Ecto neural progenitor cell (in vitro differentiated cells): ENCODE measurements around the gene DZIP3.

Source experiments
- DNase-seq: peaks from one replicate; pipeline ENCODE4 v3.0.0-alpha.2; 2018; ENCODE audit warnings: low spot score

The DZIP3 gene, protein sequence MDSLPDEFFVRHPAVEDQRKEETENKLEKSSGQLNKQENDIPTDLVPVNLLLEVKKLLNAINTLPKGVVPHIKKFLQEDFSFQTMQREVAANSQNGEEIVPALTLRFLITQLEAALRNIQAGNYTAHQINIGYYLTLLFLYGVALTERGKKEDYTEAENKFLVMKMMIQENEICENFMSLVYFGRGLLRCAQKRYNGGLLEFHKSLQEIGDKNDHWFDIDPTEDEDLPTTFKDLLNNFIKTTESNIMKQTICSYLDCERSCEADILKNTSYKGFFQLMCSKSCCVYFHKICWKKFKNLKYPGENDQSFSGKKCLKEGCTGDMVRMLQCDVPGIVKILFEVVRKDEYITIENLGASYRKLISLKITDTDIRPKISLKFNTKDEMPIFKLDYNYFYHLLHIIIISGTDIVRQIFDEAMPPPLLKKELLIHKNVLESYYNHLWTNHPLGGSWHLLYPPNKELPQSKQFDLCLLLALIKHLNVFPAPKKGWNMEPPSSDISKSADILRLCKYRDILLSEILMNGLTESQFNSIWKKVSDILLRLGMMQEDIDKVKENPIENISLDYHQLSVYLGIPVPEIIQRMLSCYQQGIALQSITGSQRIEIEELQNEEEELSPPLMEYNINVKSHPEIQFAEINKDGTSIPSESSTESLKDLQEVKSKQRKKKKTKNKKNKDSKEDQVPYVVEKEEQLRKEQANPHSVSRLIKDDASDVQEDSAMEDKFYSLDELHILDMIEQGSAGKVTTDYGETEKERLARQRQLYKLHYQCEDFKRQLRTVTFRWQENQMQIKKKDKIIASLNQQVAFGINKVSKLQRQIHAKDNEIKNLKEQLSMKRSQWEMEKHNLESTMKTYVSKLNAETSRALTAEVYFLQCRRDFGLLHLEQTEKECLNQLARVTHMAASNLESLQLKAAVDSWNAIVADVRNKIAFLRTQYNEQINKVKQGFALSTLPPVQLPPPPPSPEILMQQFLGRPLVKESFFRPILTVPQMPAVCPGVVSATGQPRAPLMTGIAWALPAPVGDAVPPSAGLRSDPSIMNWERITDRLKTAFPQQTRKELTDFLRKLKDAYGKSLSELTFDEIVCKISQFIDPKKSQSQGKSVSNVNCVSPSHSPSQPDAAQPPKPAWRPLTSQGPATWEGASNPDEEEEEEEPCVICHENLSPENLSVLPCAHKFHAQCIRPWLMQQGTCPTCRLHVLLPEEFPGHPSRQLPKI

DNA sequence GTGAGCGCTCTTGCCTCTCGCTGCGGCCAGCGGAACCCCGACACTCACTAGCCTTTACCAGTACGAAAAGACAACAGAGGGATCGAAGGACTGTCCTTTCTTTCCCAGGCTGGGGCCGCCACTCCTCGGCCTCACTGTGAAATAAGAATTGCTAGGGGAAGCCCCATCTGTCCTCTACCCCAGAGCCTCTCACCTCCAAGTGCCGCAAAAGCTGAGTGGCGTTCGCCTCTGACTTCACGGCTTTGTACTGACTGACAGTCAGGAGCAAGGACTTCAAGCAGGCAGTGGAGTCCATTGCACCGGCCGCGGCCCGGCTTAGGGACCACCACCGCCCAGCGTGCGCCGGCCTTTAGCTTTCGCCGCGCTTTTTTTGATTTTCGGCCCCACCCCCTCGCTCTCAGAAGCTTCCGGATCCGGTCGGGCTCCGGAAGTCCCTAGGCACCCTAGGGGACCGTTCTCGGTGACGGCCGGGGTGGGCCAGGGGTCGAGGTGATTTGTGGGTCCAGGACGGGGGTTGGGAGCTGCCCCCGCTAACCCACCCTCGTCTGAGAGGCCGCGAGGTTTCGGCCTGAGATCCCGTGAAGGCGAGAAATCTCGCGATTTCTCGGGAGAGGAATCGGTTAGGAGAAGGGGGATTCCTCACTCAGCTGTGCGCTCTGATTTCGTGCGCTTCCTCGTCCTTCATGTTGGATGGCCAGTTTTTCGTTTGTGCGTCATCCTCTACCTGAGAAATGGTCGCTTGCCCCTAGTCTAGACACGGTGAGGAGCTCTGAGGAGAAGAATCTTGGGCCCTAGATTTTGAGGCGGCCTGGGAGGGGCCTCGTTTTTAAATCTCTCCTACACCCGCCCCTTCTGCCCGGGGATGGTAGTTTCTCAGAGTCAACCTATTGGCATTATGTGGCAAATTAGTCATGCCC is at the start of gene DZIP3, which contains the start of gene CIP2A:
TSS of gene DZIP3 (plus strand) at position 642 of the 917 bp plus-strand sequence. CDS start 15,685 bp downstream, outside the sequence.
TSS of gene CIP2A (minus strand) at position 358 of the 917 bp plus-strand sequence. CDS start at position 295, 63 bp downstream.
- DNase-seq = peak; percentile 97

DNA sequence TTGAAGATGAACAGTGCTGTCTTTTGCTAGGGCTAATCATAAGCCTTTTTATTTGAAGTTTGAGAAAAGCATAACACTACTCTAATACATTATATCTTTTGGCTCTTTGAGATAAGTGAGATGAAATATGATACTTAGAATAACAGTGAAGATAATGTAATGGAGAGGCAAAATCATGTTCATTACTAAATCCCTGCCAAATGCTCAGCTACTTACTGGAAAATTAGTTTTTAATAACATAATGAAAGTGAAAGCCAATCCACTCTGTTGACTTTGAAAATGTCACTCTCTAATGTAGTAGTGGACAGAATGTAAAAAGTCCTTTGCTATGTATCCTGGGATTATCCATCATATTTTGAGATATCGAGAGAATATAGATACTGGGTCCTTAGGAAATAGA is 43.3 kb upstream of the DZIP3 start:
- DNase-seq = no peak

DNA sequence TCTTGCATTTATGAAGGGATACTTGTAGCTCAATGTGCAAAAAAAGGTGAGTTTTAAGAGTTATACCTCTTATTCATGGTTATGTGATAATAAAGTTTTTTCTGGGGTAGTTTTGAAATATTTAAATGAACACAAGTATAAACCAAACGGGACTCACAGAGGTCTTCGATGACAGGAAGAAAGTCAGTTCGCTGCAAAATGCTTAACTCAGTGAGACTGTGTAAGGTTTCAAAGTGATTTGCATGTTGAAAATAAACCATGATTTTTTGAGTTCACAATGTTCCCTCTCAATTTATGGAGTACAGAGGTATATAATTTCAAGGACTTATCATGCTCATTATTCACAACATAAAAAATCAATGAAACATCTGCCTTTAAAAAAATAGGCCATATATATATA is 42.8 kb upstream of the DZIP3 start:
- no peak for DNase-seq

DNA sequence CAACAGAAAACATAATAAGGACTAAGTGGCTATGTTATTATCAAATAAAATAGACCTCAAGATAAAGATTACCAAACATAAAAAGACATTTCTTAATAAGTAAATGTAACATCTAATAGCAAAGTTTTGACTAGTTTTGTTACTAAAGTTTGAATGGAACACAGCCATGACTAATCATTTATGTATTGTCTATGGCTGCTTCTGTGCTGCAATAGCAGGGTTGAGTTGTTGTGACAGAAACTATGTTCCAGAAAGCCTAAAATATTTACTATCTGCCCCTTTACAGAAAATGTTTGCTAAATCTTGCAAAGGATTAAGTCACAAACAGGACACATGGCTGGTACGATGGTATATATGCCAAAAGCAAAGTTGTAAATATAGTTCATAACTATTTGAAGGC is 41.2 kb upstream of the DZIP3 start:
- DNase-seq = no peak

DNA sequence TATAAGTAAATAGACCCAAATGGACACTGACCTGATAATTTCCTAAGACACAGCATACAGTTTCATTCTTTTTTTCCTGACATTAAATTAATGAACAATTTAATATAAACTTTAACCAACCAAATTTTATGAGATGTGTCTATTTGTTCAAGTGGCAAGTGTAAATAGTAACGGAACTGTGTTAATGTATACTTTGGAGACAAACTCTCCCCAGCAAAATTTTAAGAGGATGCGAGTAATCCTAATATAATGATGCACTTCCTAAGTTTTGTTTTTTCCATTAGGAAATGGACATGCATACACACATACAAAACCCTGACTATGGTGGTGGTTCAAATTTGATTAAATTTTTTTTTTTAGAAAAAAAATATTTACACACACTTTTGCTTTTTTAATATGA is 40.6 kb upstream of the DZIP3 start:
- no peak for DNase-seq

DNA sequence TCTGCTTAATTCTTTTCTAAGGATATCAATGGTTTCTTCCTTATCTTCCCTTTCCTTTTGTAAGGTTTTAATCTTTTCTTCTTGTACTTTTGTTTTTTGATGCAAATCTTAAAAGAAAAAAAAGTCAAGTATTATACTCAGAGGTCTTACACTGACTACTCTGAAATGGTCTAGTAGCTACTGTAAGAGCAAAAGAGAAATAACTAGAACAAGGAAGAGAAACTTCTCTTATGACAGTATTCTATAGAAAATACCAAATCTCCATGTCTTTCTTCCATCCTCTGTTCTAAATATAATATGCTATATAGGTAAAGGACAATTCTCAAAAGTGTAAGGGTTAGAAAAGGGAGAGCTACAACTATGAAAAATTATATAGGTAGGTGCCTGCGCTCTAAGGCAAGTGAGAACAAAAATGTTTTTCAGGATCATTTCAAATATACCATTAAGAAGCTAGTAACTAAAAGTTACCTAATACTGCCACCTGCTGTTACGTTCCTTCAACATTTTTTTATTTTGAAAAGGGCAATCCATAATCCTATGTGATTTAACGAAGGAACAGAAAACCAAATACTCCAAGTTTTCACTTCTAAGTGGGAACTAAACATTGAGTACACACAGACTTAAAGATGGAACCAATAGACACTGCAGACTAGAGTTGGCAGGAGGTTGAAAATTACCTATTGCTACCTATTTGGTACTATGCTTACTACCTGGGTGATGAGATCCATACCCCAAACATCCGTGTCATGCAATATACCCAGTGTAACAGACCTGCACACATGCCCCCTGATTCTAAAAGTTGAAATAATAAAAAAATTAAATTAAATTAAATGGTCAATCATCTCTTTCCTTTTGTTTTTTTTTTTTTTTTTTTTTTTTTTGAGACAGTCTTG is 37.0 kb upstream of the DZIP3 start:
- DNase-seq = no peak

DNA sequence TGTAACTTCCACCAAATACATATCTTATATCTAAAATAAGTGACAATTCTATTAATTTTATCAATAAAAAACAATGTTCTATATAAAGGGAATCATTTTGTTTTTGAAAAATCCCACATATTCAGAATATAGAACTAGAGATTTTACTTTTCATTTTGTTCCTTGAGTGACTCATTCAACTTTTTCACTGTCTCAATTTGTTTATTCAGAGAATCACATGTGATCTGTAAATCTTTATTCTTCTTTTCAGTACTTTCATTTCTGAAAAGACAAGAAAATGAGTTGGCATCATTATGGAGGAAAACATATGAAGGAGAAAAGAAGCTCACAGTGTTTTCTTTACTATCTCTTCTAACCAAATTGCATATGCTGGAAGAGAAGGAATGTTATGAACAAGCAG is 35.3 kb upstream of the DZIP3 start:
- no peak for DNase-seq

DNA sequence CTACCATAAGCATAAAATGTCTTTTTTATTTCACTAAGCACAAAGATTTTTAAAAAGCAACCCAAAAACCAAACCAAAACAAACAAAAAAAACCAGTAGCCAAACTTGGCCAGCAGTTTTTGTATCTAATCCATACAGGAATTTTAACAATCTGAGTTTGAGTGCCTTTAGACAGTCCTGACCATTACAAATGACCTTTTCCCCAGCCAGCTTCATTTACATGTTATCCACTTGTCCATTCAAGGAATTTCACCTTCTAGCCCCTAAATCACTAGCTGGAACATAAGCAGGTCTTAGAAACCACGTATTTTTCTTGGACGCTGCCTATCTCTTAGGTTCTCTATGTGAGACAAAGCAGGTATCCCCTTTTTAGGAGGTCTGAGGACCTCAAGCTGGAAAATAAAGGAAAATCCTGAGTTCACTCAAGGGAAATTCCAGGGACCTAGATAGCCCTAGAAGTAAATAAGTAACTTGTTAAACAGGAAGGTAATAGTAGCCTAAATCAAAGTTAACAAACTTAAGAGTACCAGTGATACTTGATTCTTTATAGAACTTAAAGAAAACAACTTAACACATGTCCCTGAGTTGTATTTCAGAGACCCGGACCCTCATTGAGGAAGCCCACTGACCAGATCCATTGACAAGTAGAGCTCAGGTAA is 34.5 kb upstream of the DZIP3 start:
- no peak for DNase-seq

DNA sequence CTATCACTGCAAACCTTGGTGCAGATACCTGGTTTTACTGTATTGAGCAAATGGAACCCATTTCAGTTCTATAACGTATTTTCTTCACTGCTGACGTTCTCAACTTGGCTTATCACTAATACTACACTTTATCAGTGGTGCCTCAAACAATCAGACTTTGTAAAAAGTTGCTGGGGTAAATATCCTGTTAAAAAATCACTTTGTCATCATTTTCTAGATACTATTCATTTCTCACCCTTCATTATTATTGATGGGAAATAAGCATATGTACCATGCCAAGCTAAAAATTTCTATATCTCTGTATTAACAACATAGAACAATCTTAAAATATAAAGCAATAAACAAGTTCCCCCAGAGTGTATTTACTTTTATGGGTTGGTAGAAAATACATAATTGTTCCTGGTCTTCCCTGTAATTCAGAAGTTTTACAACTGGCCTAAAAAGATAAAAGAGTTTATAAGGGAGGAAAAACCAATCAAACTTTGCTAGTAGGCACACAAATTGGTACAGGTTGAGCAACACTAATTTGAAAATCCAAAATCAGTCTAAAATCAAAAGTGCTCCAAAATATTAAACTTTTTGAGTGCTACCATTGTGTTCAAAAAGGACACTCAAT is 33.4 kb upstream of the DZIP3 start:
- DNase-seq = no peak

DNA sequence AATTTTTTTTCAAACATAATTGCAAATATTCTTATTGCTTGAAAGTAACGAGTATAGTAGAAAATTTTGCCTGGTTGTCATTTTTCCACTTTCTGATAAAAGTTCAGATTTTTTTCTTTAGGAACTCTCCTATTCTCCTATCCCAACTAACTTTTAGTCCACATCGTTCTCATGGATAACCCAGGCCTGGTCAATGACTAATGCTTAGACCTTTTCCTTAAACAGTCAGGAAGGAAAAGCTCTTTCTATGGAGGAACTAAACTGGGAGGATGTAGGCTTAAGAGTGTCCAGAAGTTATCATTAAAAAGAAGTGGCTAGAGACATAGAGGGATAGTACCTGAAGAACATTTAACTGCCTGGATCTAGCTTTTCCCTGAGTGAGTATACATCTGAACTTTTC is 27.0 kb upstream of the DZIP3 start:
- no peak for DNase-seq

DNA sequence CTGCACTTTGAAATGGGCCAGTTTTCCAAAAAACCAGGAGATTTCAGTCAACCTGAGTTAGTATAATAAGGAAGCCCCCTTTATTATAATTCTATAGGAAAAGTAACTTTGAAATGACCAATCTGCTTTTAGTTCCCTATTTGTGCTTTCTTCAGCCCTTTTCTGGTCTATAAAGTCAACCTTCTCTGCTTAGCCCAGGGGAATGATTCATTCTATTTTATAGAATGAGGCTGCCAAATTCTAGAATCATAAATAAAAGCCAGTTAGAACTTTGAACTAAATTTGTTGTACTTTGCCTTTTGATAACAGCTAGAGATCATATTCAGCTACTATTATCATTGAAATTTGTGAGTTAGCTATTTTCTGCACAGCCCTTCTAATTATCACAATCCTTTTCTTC is 25.0 kb upstream of the DZIP3 start:
- no peak for DNase-seq

DNA sequence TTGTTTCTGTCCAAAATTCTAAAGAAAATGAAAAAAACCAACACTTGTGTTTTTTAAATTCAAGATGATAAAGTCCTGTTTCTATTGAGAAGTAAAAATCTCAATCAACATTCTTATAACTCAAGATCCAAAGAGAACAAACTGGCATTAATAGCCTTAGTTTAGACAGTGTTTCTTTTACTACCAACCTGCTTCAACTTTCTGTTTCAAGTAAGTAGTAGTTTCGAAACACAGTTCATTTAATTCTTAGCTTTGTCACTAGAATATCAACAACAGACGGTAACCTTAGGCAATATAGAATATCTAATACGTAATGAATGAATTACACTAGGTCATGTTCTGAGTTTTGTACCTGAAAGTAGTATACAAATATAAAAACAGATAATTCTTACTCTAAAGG is 24.0 kb upstream of the DZIP3 start:
- DNase-seq = no peak

DNA sequence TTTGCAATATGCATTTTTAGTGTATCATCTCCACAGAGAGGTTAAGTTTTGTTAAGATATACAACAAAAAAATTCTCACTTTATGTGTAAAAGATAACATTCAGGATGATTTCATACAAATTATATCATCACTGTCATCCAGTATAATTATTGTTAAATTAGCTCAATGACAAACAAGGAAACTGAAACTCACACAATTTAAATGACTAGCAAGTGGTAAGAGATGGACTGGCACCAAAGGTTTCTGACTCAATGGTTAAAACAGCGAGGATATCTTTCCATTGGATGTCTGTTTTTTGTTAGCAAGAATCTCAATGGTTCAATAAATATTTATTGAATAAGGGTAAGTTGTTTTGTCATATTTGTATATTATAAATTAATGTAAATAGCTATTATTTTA is 22.9 kb upstream of the DZIP3 start:
- DNase-seq = no peak

DNA sequence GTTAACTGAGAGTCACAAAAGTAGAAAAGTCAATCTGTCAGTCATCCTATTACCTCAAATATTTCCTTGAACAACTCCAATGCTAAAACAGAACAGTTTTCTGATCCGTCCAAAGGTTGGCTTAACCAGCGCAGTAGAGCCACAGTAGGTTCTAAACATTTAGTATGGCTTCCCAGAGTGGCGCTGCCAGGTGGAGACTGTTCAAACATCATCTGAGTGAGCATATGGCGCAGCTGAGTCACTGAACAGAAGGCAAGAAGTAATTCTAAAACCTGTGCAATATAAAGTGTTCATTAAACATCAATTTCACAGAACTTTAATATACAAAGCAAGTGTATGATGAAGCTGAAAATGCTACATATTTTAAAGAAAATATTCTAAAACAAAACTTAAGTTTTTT is 20.2 kb upstream of the DZIP3 start:
- DNase-seq = no peak

DNA sequence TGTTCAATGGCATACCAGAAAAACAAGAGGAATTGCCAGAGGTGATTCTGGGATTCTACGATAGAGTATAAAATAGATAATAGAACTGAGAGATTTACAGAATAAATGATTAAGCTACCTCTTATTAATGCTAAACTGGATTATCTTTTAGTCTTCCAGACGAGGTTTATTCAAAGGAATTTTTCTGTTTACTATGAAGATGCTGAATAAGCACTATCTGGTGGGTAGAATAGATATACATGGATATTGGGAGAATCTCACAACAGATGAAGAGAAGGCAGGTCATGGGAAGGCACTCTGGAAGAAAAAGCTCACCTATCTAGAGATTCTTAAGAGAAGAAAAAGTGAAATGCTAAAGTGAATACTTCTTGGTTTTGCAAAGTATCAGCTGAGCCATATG is 11.5 kb upstream of the DZIP3 start:
- DNase-seq = no peak

DNA sequence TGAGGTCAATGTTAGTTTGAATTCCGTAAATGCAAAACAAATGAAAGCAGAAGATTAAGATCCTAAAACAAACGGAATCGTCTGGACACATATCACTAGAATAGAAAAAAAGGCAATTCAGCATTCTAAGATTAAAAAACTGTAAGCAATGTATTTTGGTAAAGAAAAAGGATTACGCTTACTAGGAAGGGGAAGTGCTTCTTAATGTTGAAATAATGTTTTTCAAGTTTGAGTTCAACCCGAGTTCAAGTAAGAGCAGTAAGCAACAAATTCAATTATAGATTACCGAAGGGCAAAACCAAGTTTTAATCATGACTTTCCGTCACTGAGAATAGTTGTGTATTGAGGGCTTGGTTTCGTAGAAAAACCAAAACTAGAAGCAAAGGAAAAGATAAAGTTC is 921 bp upstream of the DZIP3 start:
- DNase-seq = no peak

DNA sequence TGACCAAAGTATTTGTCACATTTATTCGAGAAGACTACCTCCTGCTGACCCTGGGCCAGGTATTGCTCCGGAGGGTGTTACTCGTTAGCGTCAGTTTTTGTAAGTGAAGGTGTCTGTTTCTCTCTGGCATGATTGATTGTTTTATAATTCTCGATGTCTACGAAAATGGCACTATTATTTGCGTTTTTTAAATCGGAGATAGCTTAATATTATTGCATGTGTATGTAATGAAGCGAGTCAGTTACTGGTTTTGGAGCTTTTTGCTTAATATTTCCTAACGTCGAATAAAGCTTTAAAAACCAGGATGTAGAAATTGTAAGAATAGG is 439 bp downstream of the DZIP3 start:
- DNase-seq = no peak

DNA sequence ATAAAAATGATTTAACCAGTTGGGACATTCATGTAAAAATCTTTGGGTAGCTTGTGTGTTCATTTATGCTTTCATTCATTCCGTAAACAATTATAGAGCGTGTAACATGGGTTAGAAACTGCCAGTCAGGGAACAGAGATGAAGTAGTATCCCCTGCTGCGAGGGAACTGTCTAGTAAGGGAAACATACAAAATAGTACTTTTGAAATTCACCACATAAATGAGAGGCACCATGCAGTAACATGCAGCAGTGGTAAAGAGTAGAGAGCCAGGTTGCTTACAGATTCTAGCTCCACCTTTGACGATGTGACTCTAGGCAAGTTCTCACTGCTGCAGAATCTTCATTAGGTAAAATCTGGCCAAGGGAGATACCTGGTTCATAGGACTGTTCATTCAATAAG is 938 bp downstream of the DZIP3 start:
- no peak for DNase-seq

DNA sequence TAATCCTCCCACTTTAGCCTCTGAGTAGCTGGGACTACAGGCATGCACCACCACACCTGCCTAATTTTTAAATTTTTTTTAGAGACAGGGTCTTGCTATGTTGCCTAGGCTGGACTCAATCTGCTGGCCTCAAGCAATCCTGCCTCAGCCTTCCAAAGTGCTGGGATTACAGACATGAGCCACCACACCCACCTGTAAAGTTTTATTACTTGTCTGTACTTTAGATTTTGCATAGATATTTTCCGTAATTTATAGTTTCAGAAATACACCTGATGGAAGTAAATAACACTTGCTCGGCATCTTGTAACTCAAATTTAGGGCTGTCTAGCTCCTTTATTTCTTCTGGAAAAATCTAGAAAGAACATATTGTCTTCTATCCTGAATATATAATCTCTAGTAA is 5.8 kb downstream of the DZIP3 start:
- no peak for DNase-seq

DNA sequence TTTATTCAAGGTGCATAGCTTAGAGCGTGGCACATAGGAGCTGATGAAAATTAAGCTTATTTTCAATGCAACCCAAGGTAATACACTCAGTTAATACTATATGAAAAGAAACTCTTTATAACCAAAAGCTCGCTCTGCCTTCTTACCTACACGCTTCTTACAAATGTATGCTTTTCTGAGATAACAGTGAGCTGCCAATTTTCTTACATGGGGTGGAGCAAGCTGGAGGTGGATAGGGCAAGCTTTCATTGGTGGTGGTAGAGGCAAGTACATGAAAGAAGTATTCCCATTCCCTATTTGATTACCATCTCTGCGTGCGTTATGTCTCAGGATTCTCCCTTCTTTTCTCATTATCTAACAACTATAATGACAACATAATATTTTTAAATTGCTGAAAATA is 8.9 kb downstream of the DZIP3 start:
- no peak for DNase-seq
